GM12865 (cell line): ENCODE results near the gene DISP3.
"Not testable (repeated sequence)": the region's sequence is repeated elsewhere in the genome, so short reads cannot be mapped to it uniquely, and the experiment has no call there.

Experiments
- DNase-seq: peaks from one replicate; pipeline ENCODE4 v3.0.0; 2010; ENCODE audit warnings: low read depth
- H3K4me3 ChIP-seq: 2 replicates; pipeline ENCODE4 v1.5.1; 2011; ENCODE audit warnings: mild to moderate bottlenecking, low read depth, low read length, control low read depth
- CTCF ChIP-seq: IDR thresholded peaks from 2 replicates; pipeline ENCODE4 v1.5.1; 2011; ENCODE audit warnings: low read length, control low read depth, low read depth, inconsistent platforms; ENCODE audit not compliant: insufficient read depth; ENCODE audit errors: missing control alignments

DISP3 gene

GRCh38 chr1:11571906-11572616, 93.1 kb downstream of the DISP3 start:
- peak; percentile 11 for DNase-seq
- no peak overlapping the region for H3K4me3 ChIP-seq
- peak; percentile 4 for TF ChIP-seq CTCF

- TF ChIP-seq CTCF = no peak
- no peak overlapping the region for H3K4me3 ChIP-seq
- no peak for DNase-seq
Observed at GRCh38 chr1:11573116-11573692, 94.2 kb downstream of the DISP3 start.

- no peak overlapping the region for H3K4me3 ChIP-seq
- no peak for TF ChIP-seq CTCF
- no peak for DNase-seq
Observed at GRCh38 chr1:11575553-11575952, 96.6 kb downstream of the DISP3 start.

GRCh38 chr1:11576109-11576875, 97.3 kb downstream of the DISP3 start:
- DNase-seq = no peak
- TF ChIP-seq CTCF = no peak
- no peak overlapping the region for H3K4me3 ChIP-seq

GRCh38 chr1:11578004-11578403, 99.0 kb downstream of the DISP3 start:
- no peak for TF ChIP-seq CTCF
- H3K4me3 ChIP-seq = no peak overlapping the region
- DNase-seq = no peak

- H3K4me3 ChIP-seq = no peak overlapping the region
- no peak for DNase-seq
Observed at GRCh38 chr1:11579506-11579905, 100.6 kb downstream of the DISP3 start.

GRCh38 chr1:11580049-11580448, 101.1 kb downstream of the DISP3 start:
- DNase-seq, H3K4me3 ChIP-seq: not testable (repeated sequence)

More at GRCh38 chr1:11579506-11579905, 100.6 kb downstream of the DISP3 start:
- TF ChIP-seq CTCF = no peak
